K562 (cell line): Measurements from ENCODE around the gene USP19. TPM values are rescaled to one million over a fixed set of nuclear protein-coding genes. Genes with fewer than 3 reads are reported as not detected.

ENCODE experiments used
- ATAC-seq: fragments of 200-7000 bp; cut with Tn5 transposase; 3 replicates; pipeline ENCODE4 v1.9.1; 2020; ENCODE audit warnings: moderate library complexity
- BruUV-seq: library from RNA; stranded (reverse); fragments of 400-500 nt; replicated peaks from 2 replicates; lab custom pipeline; 2021; lab: Mats Ljungman, UMichigan
- CTCF ChIA-PET: fragments of 300-600 bp; formaldehyde crosslinking; extraction: SDS; loops from one replicate; lab custom pipeline; 2021; ENCODE audit warnings: low intra/inter-chr PET ratio; lab: Yijun Ruan, JAX
- POLR2A ChIA-PET: fragments of 300-600, 350-650 bp; sonication (Branson Sonifier 250); formaldehyde crosslinking; extraction: SDS; loops from one replicate; lab custom pipeline; 2021; ENCODE audit warnings: antibody characterized with exemption, inconsistent platforms; lab: Yijun Ruan, JAX
- DNase-seq, 4 experiments: peaks; one replicate each; pipeline versions ENCODE4 v3.0.0 to v3.0.0-alpha.2; 2011 to 2018; ENCODE audit warnings: low spot score in 3 of 4, mixed read lengths in 3 of 4; ENCODE audit errors: extremely low read depth in 1 of 4
- FAIRE-seq: peaks from 2 replicates; lab custom pipeline; 2011; peaks lifted over from hg19 to GRCh38; lab: Jason Lieb, UNC
- H2AFZ ChIP-seq: 2 replicates; pipeline ENCODE4 v1.6.0; 2011; ENCODE audit warnings: low read depth, low read length, control low read depth, inconsistent platforms
- H3K27ac ChIP-seq: fragments of 200-600 bp; 3 replicates; pipeline ENCODE4 v1.8.0; 2011; ENCODE audit warnings: low read depth, mild to moderate bottlenecking, control low read depth, inconsistent platforms, low read length, moderate library complexity, mixed read lengths; ENCODE audit errors: extremely low read depth
- H3K27me3 ChIP-seq, 2 experiments: fragments of 300-600 bp in 1 of 2; 2 replicates in 1 of 2; 3 replicates in 1 of 2; pipeline versions ENCODE4 v1.6.0 to v1.8.0; 2011; ENCODE audit warnings: inconsistent platforms in 2 of 2, low read length in 2 of 2, mild to moderate bottlenecking in 1 of 2, mixed read lengths in 1 of 2, moderate library complexity in 1 of 2; ENCODE audit not compliant: control insufficient read depth in 2 of 2, insufficient read depth in 2 of 2
- H3K36me3 ChIP-seq: fragments of 300-600 bp; 3 replicates; pipeline ENCODE4 v1.8.0; 2011; ENCODE audit warnings: mild to moderate bottlenecking, low read length, inconsistent platforms; ENCODE audit not compliant: control insufficient read depth, insufficient read depth
- H3K4me1 ChIP-seq, 2 experiments: fragments of 200-600 bp in 1 of 2; replicated peaks in 1 of 2; 2 replicates in 1 of 2; 3 replicates in 1 of 2; pipeline versions ENCODE4 v1.5.1 to v1.8.0; 2011; ENCODE audit warnings: inconsistent platforms in 2 of 2, low read length in 2 of 2, mild to moderate bottlenecking in 1 of 2, mixed read lengths in 1 of 2, moderate library complexity in 1 of 2; ENCODE audit not compliant: control insufficient read depth in 2 of 2, insufficient read depth in 2 of 2
- H3K4me2 ChIP-seq: 2 replicates; pipeline ENCODE4 v1.6.1; 2011; ENCODE audit warnings: low read length, control low read depth, inconsistent platforms, mixed read lengths; ENCODE audit not compliant: insufficient read depth
- H3K4me3 ChIP-seq: fragments of 200-600 bp; sonication (generic), shearing (Covaris generic); 2 replicates; pipeline ENCODE4 v1.5.1; 2016; ENCODE audit warnings: control low read depth, inconsistent platforms
- H3K79me2 ChIP-seq: fragments of 200-600 bp; 3 replicates; pipeline ENCODE4 v1.8.0; 2011; ENCODE audit warnings: low read length, inconsistent platforms; ENCODE audit not compliant: control insufficient read depth, insufficient read depth
- H3K9ac ChIP-seq, 2 experiments: 2 replicates each; pipeline versions ENCODE4 v1.6.0 to v1.6.1; 2011; ENCODE audit warnings: low read depth in 2 of 2, low read length in 2 of 2, control low read depth in 1 of 2, inconsistent platforms in 1 of 2, mild to moderate bottlenecking in 1 of 2, mixed read lengths in 1 of 2; ENCODE audit not compliant: insufficient read depth in 1 of 2
- H3K9me1 ChIP-seq: one replicate; pipeline ENCODE4 v1.6.0; 2011; ENCODE audit warnings: inconsistent platforms, mild to moderate bottlenecking, low read length, moderate library complexity; ENCODE audit not compliant: control insufficient read depth, insufficient read depth
- H3K9me3 ChIP-seq: replicated peaks from 2 replicates; pipeline ENCODE4 v1.5.1; 2011; ENCODE audit warnings: low read depth, low read length, inconsistent platforms; ENCODE audit not compliant: control insufficient read depth, insufficient read depth
- H4K20me1 ChIP-seq: replicated peaks from 2 replicates; pipeline ENCODE4 v1.6.1; 2011; ENCODE audit warnings: low read length, inconsistent platforms, mixed read lengths; ENCODE audit not compliant: control insufficient read depth, insufficient read depth
- ATF1 ChIP-seq, 2 experiments: fragments of 450-650 bp in 1 of 2; IDR thresholded peaks; 2 replicates each; pipeline ENCODE4 v1.6.1; 2016; ENCODE audit warnings: missing compliant biosample characterization in 1 of 2, missing genetic modification characterization in 1 of 2
- CCNT2 ChIP-seq: IDR thresholded peaks from 2 replicates; pipeline ENCODE4 v1.6.1; 2011; ENCODE audit warnings: borderline replicate concordance, low read depth, mild to moderate bottlenecking, moderate library complexity, mixed read lengths, low read length; ENCODE audit not compliant: insufficient read length; ENCODE audit errors: extremely low read depth
- CHD7 ChIP-seq: fragments of 200-600 bp; sonication (generic); IDR thresholded peaks from one replicate; pipeline ENCODE4 v1.6.1; 2012; ENCODE audit warnings: mild to moderate bottlenecking, low read depth, low read length, inconsistent platforms
- HMG20A ChIP-seq: fragments of 450-650 bp; formaldehyde crosslinking; conservative IDR thresholded peaks from 2 replicates; pipeline ENCODE4 v1.4.0; 2020; ENCODE audit warnings: mild to moderate bottlenecking, mixed read lengths
- MBD2 ChIP-seq: sonication (generic); IDR thresholded peaks from 2 replicates; pipeline ENCODE4 v1.6.1; 2016; ENCODE audit warnings: low read depth, borderline replicate concordance
- NBN ChIP-seq: fragments of 450-650 bp; IDR thresholded peaks from 2 replicates; pipeline ENCODE4 v1.6.1; 2016; ENCODE audit warnings: low read depth, mild to moderate bottlenecking
- NELFE ChIP-seq: IDR thresholded peaks from 2 replicates; pipeline ENCODE4 v1.6.1; 2011; ENCODE audit warnings: mild to moderate bottlenecking; ENCODE audit not compliant: insufficient read depth, insufficient read length
- NFE2 ChIP-seq: IDR thresholded peaks from 2 replicates; pipeline ENCODE4 v1.6.1; 2014; ENCODE audit warnings: antibody characterized with exemption, low read depth
- PHF8 ChIP-seq: fragments of 200-600 bp; sonication (generic); IDR thresholded peaks from 2 replicates; pipeline ENCODE4 v1.6.1; 2012; ENCODE audit warnings: mixed run types, mild to moderate bottlenecking, inconsistent platforms, low read length, moderate library complexity, borderline replicate concordance
- RUNX1 ChIP-seq: sonication (generic); IDR thresholded peaks from 2 replicates; pipeline ENCODE4 v1.6.1; 2016; ENCODE audit warnings: antibody characterized with exemption, low read depth
- SAP30 ChIP-seq: fragments of 200-600 bp; sonication (generic); IDR thresholded peaks from 2 replicates; pipeline ENCODE4 v1.6.1; 2012; ENCODE audit warnings: borderline replicate concordance, low read depth, mild to moderate bottlenecking, moderate library complexity, low read length, control low read depth, inconsistent platforms; ENCODE audit not compliant: insufficient read depth, poor library complexity, severe bottlenecking
- WGBS: fragments of 100-300 bp; shearing (Covaris generic); methylation state at CpG from one replicate; pipeline ENCODE4 v1.1.6; 2016; ENCODE audit warnings: low coverage, mixed read lengths; ENCODE audit not compliant: insufficient coverage; ENCODE audit errors: missing lambda C conversion rate; 5-methylcytosine and 5-hydroxymethylcytosine counted together
- in situ Hi-C: fragments of 300-500 bp; cut with MboI; formaldehyde crosslinking; loops from 4 replicates; pipeline ENCODE4 v1.15.0; 2018; ENCODE audit warnings: inconsistent platforms, mixed read lengths
- intact Hi-C: fragments of 100-400 bp; cut with micrococcal nuclease; formaldehyde crosslinking; loops from 2 replicates; pipeline ENCODE4 v1.14.2; 2022
- polyA plus RNA-seq, 8 experiments: library from polyadenylated mRNA; depleted of rRNA in 4 of 8; stranded (reverse) in 5 of 8; unstranded in 3 of 8; fragments of >200 nt; fragmentation: Nextera tagmentation in 2 of 8; fragmentation: Illumina TruSeq in 1 of 8; extraction: Ambion mirVana in 2 of 8; extraction: Trizol in 1 of 8; gene quantifications; 2 replicates each; pipeline versions ENCODE4 v1.2.1 to v1.2.3, GENCODE V29; 2011 to 2014; ENCODE audit warnings: inconsistent platforms in 1 of 8, missing spikeins in 1 of 8
- total RNA-seq, 7 experiments: library from RNA; depleted of rRNA in 6 of 7; stranded (reverse); fragments of >200 nt in 6 of 7; fragmentation: Illumina TruSeq in 2 of 7; extraction: Trizol in 2 of 7; gene quantifications; 2 replicates each; pipeline versions ENCODE4 v1.2.1 to v1.2.3, GENCODE V29; 2011 to 2021; ENCODE audit warnings: low replicate concordance in 1 of 7

USP19 gene
- total and polyA plus RNA-seq, 9 of the 15 experiments (the other 6 are each of a cell fraction or from before 2014, with no cell fraction given): 0.24 to 65.9 (median 36.9) TPM

- ChIA-PET POLR2A (no interaction called here), CTCF (no interaction called here)
- Histone ChIP-seq H4K20me1 (no peaks in the 10 kb centered on the region), H3K9me1 (no peaks in the 10 kb centered on the region), H3K79me2 (peaks cover 58% of the 10 kb centered on the region), H3K9me3 (no peaks in the 10 kb centered on the region), H3K4me1 (no peaks in the 10 kb centered on the region), H3K36me3 (peaks cover 46% of the 10 kb centered on the region; the same call in 2 of the 3 replicates), H3K4me3 (no peak overlapping the region), H2AFZ (no peak overlapping the region), H3K9ac (no peak overlapping the region), H3K27me3 (no peaks in the 10 kb centered on the region), H3K4me2 (no peak overlapping the region), H3K27ac (no peak overlapping the region)
- 96% methylated on average over 2 of the region's 2 CpGs for WGBS
- DNase-seq (no peak), ATAC-seq (no peak), FAIRE-seq (no peak)
- in situ Hi-C loops: no loop called here
- intact Hi-C loops: no loop called here
- no TSS peak for BruUV-seq
- TF ChIP-seq ATF1 (CRISPR knock-in tag; IDR thresholded peaks at IDR 0.05) (no peak), ATF1 (tag; IDR thresholded peaks at IDR 0.05) (no peak), SAP30 (no peak), PHF8 (no peak), CHD7 (no peak), HMG20A (CRISPR knock-in tag) (no peak), MBD2 (no peak), NELFE (no peak), CCNT2 (no peak), RUNX1 (no peak), NFE2 (no peak), NBN (no peak)
Observed at GRCh38 chr3:49079270-49079669, 41.4 kb downstream of the USP19 start.
